K562 (cell line): Measurements from ENCODE around the gene AEN. TPM values are rescaled to one million over a fixed set of nuclear protein-coding genes. Genes with fewer than 3 reads are reported as not detected.

Source experiments
- ATAC-seq: fragments of 200-7000 bp; cut with Tn5 transposase; 3 replicates; pipeline ENCODE4 v1.9.1; 2020; ENCODE audit warnings: moderate library complexity
- BruUV-seq: library from RNA; stranded (reverse); fragments of 400-500 nt; replicated peaks from 2 replicates; lab custom pipeline; 2021; lab: Mats Ljungman, UMichigan
- CTCF ChIA-PET: fragments of 300-600 bp; formaldehyde crosslinking; extraction: SDS; loops from one replicate; lab custom pipeline; 2021; ENCODE audit warnings: low intra/inter-chr PET ratio; lab: Yijun Ruan, JAX
- POLR2A ChIA-PET: fragments of 300-600, 350-650 bp; sonication (Branson Sonifier 250); formaldehyde crosslinking; extraction: SDS; loops from one replicate; lab custom pipeline; 2021; ENCODE audit warnings: antibody characterized with exemption, inconsistent platforms; lab: Yijun Ruan, JAX
- DNase-seq, 4 experiments: peaks; one replicate each; pipeline versions ENCODE4 v3.0.0 to v3.0.0-alpha.2; 2011 to 2018; ENCODE audit warnings: low spot score in 3 of 4, mixed read lengths in 3 of 4; ENCODE audit errors: extremely low read depth in 1 of 4
- FAIRE-seq: peaks from 2 replicates; lab custom pipeline; 2011; peaks lifted over from hg19 to GRCh38; lab: Jason Lieb, UNC
- H2AFZ ChIP-seq: 2 replicates; pipeline ENCODE4 v1.6.0; 2011; ENCODE audit warnings: low read depth, low read length, control low read depth, inconsistent platforms
- H3K27ac ChIP-seq: fragments of 200-600 bp; 3 replicates; pipeline ENCODE4 v1.8.0; 2011; ENCODE audit warnings: low read depth, mild to moderate bottlenecking, control low read depth, inconsistent platforms, low read length, moderate library complexity, mixed read lengths; ENCODE audit errors: extremely low read depth
- H3K27me3 ChIP-seq, 2 experiments: fragments of 300-600 bp in 1 of 2; 2 replicates in 1 of 2; 3 replicates in 1 of 2; pipeline versions ENCODE4 v1.6.0 to v1.8.0; 2011; ENCODE audit warnings: inconsistent platforms in 2 of 2, low read length in 2 of 2, mild to moderate bottlenecking in 1 of 2, mixed read lengths in 1 of 2, moderate library complexity in 1 of 2; ENCODE audit not compliant: control insufficient read depth in 2 of 2, insufficient read depth in 2 of 2
- H3K36me3 ChIP-seq: fragments of 300-600 bp; 3 replicates; pipeline ENCODE4 v1.8.0; 2011; ENCODE audit warnings: mild to moderate bottlenecking, low read length, inconsistent platforms; ENCODE audit not compliant: control insufficient read depth, insufficient read depth
- H3K4me1 ChIP-seq, 2 experiments: fragments of 200-600 bp in 1 of 2; replicated peaks in 1 of 2; 2 replicates in 1 of 2; 3 replicates in 1 of 2; pipeline versions ENCODE4 v1.5.1 to v1.8.0; 2011; ENCODE audit warnings: inconsistent platforms in 2 of 2, low read length in 2 of 2, mild to moderate bottlenecking in 1 of 2, mixed read lengths in 1 of 2, moderate library complexity in 1 of 2; ENCODE audit not compliant: control insufficient read depth in 2 of 2, insufficient read depth in 2 of 2
- H3K4me2 ChIP-seq: 2 replicates; pipeline ENCODE4 v1.6.1; 2011; ENCODE audit warnings: low read length, control low read depth, inconsistent platforms, mixed read lengths; ENCODE audit not compliant: insufficient read depth
- H3K4me3 ChIP-seq: fragments of 200-600 bp; sonication (generic), shearing (Covaris generic); 2 replicates; pipeline ENCODE4 v1.5.1; 2016; ENCODE audit warnings: control low read depth, inconsistent platforms
- H3K79me2 ChIP-seq: fragments of 200-600 bp; 3 replicates; pipeline ENCODE4 v1.8.0; 2011; ENCODE audit warnings: low read length, inconsistent platforms; ENCODE audit not compliant: control insufficient read depth, insufficient read depth
- H3K9ac ChIP-seq, 2 experiments: 2 replicates each; pipeline versions ENCODE4 v1.6.0 to v1.6.1; 2011; ENCODE audit warnings: low read depth in 2 of 2, low read length in 2 of 2, control low read depth in 1 of 2, inconsistent platforms in 1 of 2, mild to moderate bottlenecking in 1 of 2, mixed read lengths in 1 of 2; ENCODE audit not compliant: insufficient read depth in 1 of 2
- H3K9me1 ChIP-seq: one replicate; pipeline ENCODE4 v1.6.0; 2011; ENCODE audit warnings: inconsistent platforms, mild to moderate bottlenecking, low read length, moderate library complexity; ENCODE audit not compliant: control insufficient read depth, insufficient read depth
- H3K9me3 ChIP-seq: replicated peaks from 2 replicates; pipeline ENCODE4 v1.5.1; 2011; ENCODE audit warnings: low read depth, low read length, inconsistent platforms; ENCODE audit not compliant: control insufficient read depth, insufficient read depth
- H4K20me1 ChIP-seq: replicated peaks from 2 replicates; pipeline ENCODE4 v1.6.1; 2011; ENCODE audit warnings: low read length, inconsistent platforms, mixed read lengths; ENCODE audit not compliant: control insufficient read depth, insufficient read depth
- LEF1 ChIP-seq: fragments of 450-650 bp; IDR thresholded peaks from 2 replicates; pipeline ENCODE4 v1.6.1; 2016; ENCODE audit warnings: mild to moderate bottlenecking
- WGBS: fragments of 100-300 bp; shearing (Covaris generic); methylation state at CpG from one replicate; pipeline ENCODE4 v1.1.6; 2016; ENCODE audit warnings: low coverage, mixed read lengths; ENCODE audit not compliant: insufficient coverage; ENCODE audit errors: missing lambda C conversion rate; 5-methylcytosine and 5-hydroxymethylcytosine counted together
- in situ Hi-C: fragments of 300-500 bp; cut with MboI; formaldehyde crosslinking; loops from 4 replicates; pipeline ENCODE4 v1.15.0; 2018; ENCODE audit warnings: inconsistent platforms, mixed read lengths
- intact Hi-C: fragments of 100-400 bp; cut with micrococcal nuclease; formaldehyde crosslinking; loops from 2 replicates; pipeline ENCODE4 v1.14.2; 2022
- polyA plus RNA-seq, 8 experiments: library from polyadenylated mRNA; depleted of rRNA in 4 of 8; stranded (reverse) in 5 of 8; unstranded in 3 of 8; fragments of >200 nt; fragmentation: Nextera tagmentation in 2 of 8; fragmentation: Illumina TruSeq in 1 of 8; extraction: Ambion mirVana in 2 of 8; extraction: Trizol in 1 of 8; gene quantifications; 2 replicates each; pipeline versions ENCODE4 v1.2.1 to v1.2.3, GENCODE V29; 2011 to 2014; ENCODE audit warnings: inconsistent platforms in 1 of 8, missing spikeins in 1 of 8
- total RNA-seq, 7 experiments: library from RNA; depleted of rRNA in 6 of 7; stranded (reverse); fragments of >200 nt in 6 of 7; fragmentation: Illumina TruSeq in 2 of 7; extraction: Trizol in 2 of 7; gene quantifications; 2 replicates each; pipeline versions ENCODE4 v1.2.1 to v1.2.3, GENCODE V29; 2011 to 2021; ENCODE audit warnings: low replicate concordance in 1 of 7
- TF ChIP-seq, protein P1 (sequence below): fragments of 450-650 bp; IDR thresholded peaks from 2 replicates; pipeline ENCODE4 v1.6.1; 2016
- TF ChIP-seq, protein P2 (sequence below): fragments of 200-800 bp; sonication (Bioruptor generic); IDR thresholded peaks from 2 replicates; pipeline ENCODE4 v1.6.1; 2017; ENCODE audit warnings: missing genetic modification characterization, missing compliant biosample characterization

Gene AEN
- total and polyA plus RNA-seq, 9 of the 15 experiments (the other 6 are each of a cell fraction or from before 2014, with no cell fraction given), result 9.0 to 51.0 (median 32.8) TPM

DNA sequence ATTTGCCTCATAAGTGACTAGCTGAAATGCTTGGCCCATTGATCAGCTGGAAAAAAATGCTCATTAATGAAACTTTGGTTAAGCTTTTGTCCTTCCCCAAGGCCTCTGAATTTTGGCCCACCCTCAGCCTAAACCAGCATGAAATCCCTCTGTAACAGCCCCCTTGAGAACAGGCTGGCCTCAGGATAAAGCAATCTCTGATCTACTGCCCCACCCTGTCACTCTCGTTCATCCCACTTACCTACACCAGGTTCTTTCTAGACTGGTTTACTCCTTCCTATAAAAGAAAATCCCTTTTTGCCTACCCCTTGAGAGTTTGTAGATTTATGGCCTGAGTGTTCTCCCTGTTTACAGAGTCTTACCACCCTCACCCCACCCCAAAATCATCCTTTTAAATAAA lies 3.4 kb upstream of the AEN start:
- in situ Hi-C loops (loop anchor here (5.0 kb wide), 1 partner anchor 140 kb away; no protein-coding TSS in a partner anchor), intact Hi-C loops (no loop called here)
- Histone ChIP-seq H3K79me2 (peaks cover 22% of the 10 kb centered on the region), H3K9ac (no peak overlapping the region), H2AFZ (no peak overlapping the region), H3K9me3 (no peaks in the 10 kb centered on the region), H3K9me1 (no peaks in the 10 kb centered on the region), H3K4me3 (no peak overlapping the region), H3K4me2 (no peak overlapping the region), H4K20me1 (peaks cover 5% of the 10 kb centered on the region; the same call in 1 of the 2 replicates), H3K36me3 (peaks cover 1% of the 10 kb centered on the region; the same call in 1 of the 3 replicates), H3K27me3 (0 out of 5 replicates have a peak, but pooled peaks cover 0 to 5% of the 10 kb centered on the region in 2 experiments), H3K27ac (no peak overlapping the region), H3K4me1 (peaks cover 7 to 14% of the 10 kb centered on the region in 2 experiments; a peak in 4 of 5 replicates)
- ATAC-seq (no peak), DNase-seq (no peak), FAIRE-seq (no peak)
- ChIA-PET CTCF (no interaction called here), POLR2A (no interaction called here)
- 0% methylated on average over 1 of the region's 1 CpG for WGBS
- TF ChIP-seq, protein P1, sequence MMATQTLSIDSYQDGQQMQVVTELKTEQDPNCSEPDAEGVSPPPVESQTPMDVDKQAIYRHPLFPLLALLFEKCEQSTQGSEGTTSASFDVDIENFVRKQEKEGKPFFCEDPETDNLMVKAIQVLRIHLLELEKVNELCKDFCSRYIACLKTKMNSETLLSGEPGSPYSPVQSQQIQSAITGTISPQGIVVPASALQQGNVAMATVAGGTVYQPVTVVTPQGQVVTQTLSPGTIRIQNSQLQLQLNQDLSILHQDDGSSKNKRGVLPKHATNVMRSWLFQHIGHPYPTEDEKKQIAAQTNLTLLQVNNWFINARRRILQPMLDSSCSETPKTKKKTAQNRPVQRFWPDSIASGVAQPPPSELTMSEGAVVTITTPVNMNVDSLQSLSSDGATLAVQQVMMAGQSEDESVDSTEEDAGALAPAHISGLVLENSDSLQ, result peak; percentile 47; the same call in 1 of the 2 replicates
- no peak for TF ChIP-seq LEF1
- TF ChIP-seq, protein P2, sequence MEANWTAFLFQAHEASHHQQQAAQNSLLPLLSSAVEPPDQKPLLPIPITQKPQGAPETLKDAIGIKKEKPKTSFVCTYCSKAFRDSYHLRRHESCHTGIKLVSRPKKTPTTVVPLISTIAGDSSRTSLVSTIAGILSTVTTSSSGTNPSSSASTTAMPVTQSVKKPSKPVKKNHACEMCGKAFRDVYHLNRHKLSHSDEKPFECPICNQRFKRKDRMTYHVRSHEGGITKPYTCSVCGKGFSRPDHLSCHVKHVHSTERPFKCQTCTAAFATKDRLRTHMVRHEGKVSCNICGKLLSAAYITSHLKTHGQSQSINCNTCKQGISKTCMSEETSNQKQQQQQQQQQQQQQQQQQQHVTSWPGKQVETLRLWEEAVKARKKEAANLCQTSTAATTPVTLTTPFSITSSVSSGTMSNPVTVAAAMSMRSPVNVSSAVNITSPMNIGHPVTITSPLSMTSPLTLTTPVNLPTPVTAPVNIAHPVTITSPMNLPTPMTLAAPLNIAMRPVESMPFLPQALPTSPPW (CRISPR knock-in tag), result no peak
- no TSS peak for BruUV-seq
